Esophagus (tissue), 2 donors: ENCODE measurements around the gene UBE2D1. TPM values are rescaled to one million over a fixed set of nuclear protein-coding genes. Genes with fewer than 3 reads are reported as not detected.

Source experiments
- H3K27ac ChIP-seq, 2 donors: one replicate each; pipeline ENCODE4 v1.5.1; 2013; ENCODE audit warnings: low read depth in 2 of 2, mild to moderate bottlenecking in 2 of 2, inconsistent platforms in 1 of 2, low read length in 1 of 2, moderate library complexity in 1 of 2
- H3K27me3 ChIP-seq, 2 donors: one replicate each; pipeline ENCODE4 v1.6.1; 2013; ENCODE audit warnings: low read length in 2 of 2, control low read depth in 1 of 2, mild to moderate bottlenecking in 1 of 2; ENCODE audit not compliant: insufficient read depth in 2 of 2, control insufficient read depth in 1 of 2
- H3K36me3 ChIP-seq, 2 donors: one replicate each; pipeline ENCODE4 v1.6.1; 2013; ENCODE audit warnings: low read length in 1 of 2; ENCODE audit not compliant: control insufficient read depth in 2 of 2, insufficient read depth in 2 of 2
- H3K4me1 ChIP-seq, 2 donors: one replicate each; pipeline ENCODE4 v1.6.1; 2013; ENCODE audit warnings: low read length in 1 of 2; ENCODE audit not compliant: control insufficient read depth in 2 of 2, insufficient read depth in 2 of 2
- H3K4me3 ChIP-seq, 2 donors: one replicate each; pipeline ENCODE4 v1.5.1; 2013; ENCODE audit warnings: low read length in 2 of 2, mild to moderate bottlenecking in 2 of 2, low read depth in 1 of 2, moderate library complexity in 1 of 2
- H3K9me3 ChIP-seq, 2 donors: one replicate each; pipeline ENCODE4 v1.6.1; 2013; ENCODE audit warnings: mild to moderate bottlenecking in 2 of 2, low read depth in 1 of 2, low read length in 1 of 2, moderate library complexity in 1 of 2; ENCODE audit not compliant: control insufficient read depth in 2 of 2, insufficient read depth in 1 of 2
- WGBS, 2 donors: extraction: QIAGEN DNeasy Blood & Tissue Kit; methylation state at CpG; one replicate each; pipeline ENCODE4 v1.1.7; 2013; 5-methylcytosine and 5-hydroxymethylcytosine counted together
- polyA plus RNA-seq, 2 donors: library from polyadenylated mRNA; stranded (reverse); fragments of 200-250 nt; gene quantifications; one replicate each; pipeline ENCODE4 v1.2.3, GENCODE V29; 2013
- donor health status: healthy with polysubstance abuse.
- donor health status: Bipolar disorder and iron deficiency.

The UBE2D1 gene
- polyA plus RNA-seq, 2 donors: 7.8 to 10.9 TPM

- Histone ChIP-seq H3K4me1 (no peaks in the 10 kb centered on the region), H3K9me3 (no peaks in the 10 kb centered on the region), H3K27me3 (no peaks in the 10 kb centered on the region), H3K4me3 (no peak overlapping the region), H3K27ac (no peak overlapping the region), H3K36me3 (no peaks in the 10 kb centered on the region)
Observed at GRCh38 chr10:58371473-58371872, 36.7 kb downstream of the UBE2D1 start.

GRCh38 chr10:58372607-58373441, 38.0 kb downstream of the UBE2D1 start:
- no peaks in the 10 kb centered on the region for H3K27me3 ChIP-seq
- no peaks in the 10 kb centered on the region for H3K36me3 ChIP-seq
- 74 to 75% methylated on average over 4 of the region's 4 CpGs for WGBS, 2 donors
- no peaks in the 10 kb centered on the region for H3K4me1 ChIP-seq
- H3K9me3 ChIP-seq: no peaks in the 10 kb centered on the region
- H3K27ac ChIP-seq: no peak overlapping the region
- no peak overlapping the region for H3K4me3 ChIP-seq

GRCh38 chr10:58373442-58373827, 38.6 kb downstream of the UBE2D1 start:
- Histone ChIP-seq H3K36me3 (no peaks in the 10 kb centered on the region), H3K4me1 (no peaks in the 10 kb centered on the region), H3K27ac (no peak overlapping the region), H3K27me3 (no peaks in the 10 kb centered on the region), H3K9me3 (no peaks in the 10 kb centered on the region), H3K4me3 (no peak overlapping the region)
- 75 to 80% methylated on average over 3 of the region's 3 CpGs for WGBS, 2 donors

GRCh38 chr10:58382489-58382995, 47.7 kb downstream of the UBE2D1 start:
- Histone ChIP-seq H3K27me3 (no peaks in the 10 kb centered on the region), H3K36me3 (no peaks in the 10 kb centered on the region), H3K9me3 (no peaks in the 10 kb centered on the region), H3K4me1 (no peaks in the 10 kb centered on the region), H3K27ac (no peak overlapping the region), H3K4me3 (no peak overlapping the region)
- 84 to 87% methylated on average over 2 of the region's 2 CpGs for WGBS, 2 donors

- 37 to 57% methylated on average over 3 of the region's 3 CpGs for WGBS, 2 donors
- H3K27ac ChIP-seq: no peak overlapping the region
- no peaks in the 10 kb centered on the region for H3K36me3 ChIP-seq
- no peaks in the 10 kb centered on the region for H3K4me1 ChIP-seq
- H3K27me3 ChIP-seq: no peaks in the 10 kb centered on the region
- no peaks in the 10 kb centered on the region for H3K9me3 ChIP-seq
- peak overlapping the region in 1 of 2 donors; percentile 96 for H3K4me3 ChIP-seq
Observed at GRCh38 chr10:58384095-58384494, 49.3 kb downstream of the UBE2D1 start.

GRCh38 chr10:58384544-58384998, 49.8 kb downstream of the UBE2D1 start:
- Histone ChIP-seq H3K4me1 (no peaks in the 10 kb centered on the region), H3K27ac (peak overlapping the region; percentile 68 to 80), H3K36me3 (peaks cover 0 to 3% of the 10 kb centered on the region in 2 donors), H3K9me3 (no peaks in the 10 kb centered on the region), H3K27me3 (no peaks in the 10 kb centered on the region), H3K4me3 (peak overlapping the region; percentile 95 to 96)
- 1% methylated on average over 12 of the region's 12 CpGs for WGBS, 2 donors

- H3K4me1 ChIP-seq: no peaks in the 10 kb centered on the region
- no peaks in the 10 kb centered on the region for H3K27me3 ChIP-seq
- H3K9me3 ChIP-seq: no peaks in the 10 kb centered on the region
- peaks cover 0 to 3% of the 10 kb centered on the region in 2 donors for H3K36me3 ChIP-seq
- H3K4me3 ChIP-seq: peak within 1 kb of the TSS; percentile 95 to 96
- 0% methylated on average over 64 to 65 of the region's 65 CpGs for WGBS, 2 donors
- H3K27ac ChIP-seq: peak within 1 kb of the TSS; percentile 68 to 80
Observed at GRCh38 chr10:58384999-58385783, 50.4 kb downstream of the UBE2D1 start, which contains the start of gene TFAM. Gene TFAM (plus strand): TSS chr10:58385410. CDS start chr10:58385548, 138 bp downstream.

- Histone ChIP-seq H3K4me1 (no peaks in the 10 kb centered on the region), H3K36me3 (peaks cover 0 to 3% of the 10 kb centered on the region in 2 donors), H3K9me3 (no peaks in the 10 kb centered on the region), H3K4me3 (peak overlapping the region; percentile 95 to 96), H3K27ac (peak overlapping the region; percentile 61 to 80), H3K27me3 (no peaks in the 10 kb centered on the region)
- WGBS, 2 donors: 0 to 1% methylated on average over 15 of the region's 15 CpGs
Observed at GRCh38 chr10:58385784-58386112, 50.9 kb downstream of the UBE2D1 start.

GRCh38 chr10:58389024-58389423, 54.2 kb downstream of the UBE2D1 start:
- Histone ChIP-seq H3K9me3 (no peaks in the 10 kb centered on the region), H3K27ac (no peak overlapping the region), H3K4me1 (no peaks in the 10 kb centered on the region), H3K4me3 (no peak overlapping the region), H3K36me3 (peaks cover 0 to 3% of the 10 kb centered on the region in 2 donors), H3K27me3 (no peaks in the 10 kb centered on the region)
- 97 to 98% methylated on average over 3 of the region's 3 CpGs for WGBS, 2 donors
